22Rv1 (cell line): Measurements from ENCODE around the gene SEL1L2.

ENCODE experiments used
- H3K27ac ChIP-seq: fragments of 450-650 bp; 2 replicates; pipeline ENCODE4 v1.5.1; 2017
- CTCF ChIP-seq: fragments of 450-650 bp; IDR thresholded peaks from 2 replicates; pipeline ENCODE4 v1.5.1; 2017; ENCODE audit warnings: mild to moderate bottlenecking
- ZFX ChIP-seq: fragments of 450-650 bp; IDR thresholded peaks from 2 replicates; pipeline ENCODE4 v1.6.1; 2017; ENCODE audit warnings: antibody characterized with exemption, borderline replicate concordance

SEL1L2 gene

GRCh38 chr20:13857961-13858360 is 132.5 kb downstream of the SEL1L2 start:
- TF ChIP-seq ZFX (no peak), CTCF (no peak)

GRCh38 chr20:13857304-13857703 is 133.1 kb downstream of the SEL1L2 start:
- H3K27ac ChIP-seq: no peak overlapping the region
- no peak for TF ChIP-seq CTCF
- TF ChIP-seq ZFX: no peak

More at GRCh38 chr20:13857961-13858360, 132.5 kb downstream of the SEL1L2 start:
- H3K27ac ChIP-seq: no peak overlapping the region

- TF ChIP-seq ZFX (no peak), CTCF (no peak)
- H3K27ac ChIP-seq: no peak overlapping the region
Measured at GRCh38 chr20:13856354-13856753, 134.1 kb downstream of the SEL1L2 start.

- TF ChIP-seq CTCF (no peak), ZFX (no peak)
- H3K27ac ChIP-seq: no peak overlapping the region
Measured at GRCh38 chr20:13855613-13856012, 134.8 kb downstream of the SEL1L2 start.

- no peak overlapping the region for H3K27ac ChIP-seq
- no peak for TF ChIP-seq ZFX
- TF ChIP-seq CTCF: no peak
Measured at GRCh38 chr20:13852306-13852705, 138.1 kb downstream of the SEL1L2 start.

- no peak overlapping the region for H3K27ac ChIP-seq
- no peak for TF ChIP-seq ZFX
- TF ChIP-seq CTCF: no peak
Measured at GRCh38 chr20:13851279-13851678, 139.1 kb downstream of the SEL1L2 start.

- H3K27ac ChIP-seq: no peak overlapping the region
- no peak for TF ChIP-seq CTCF
- TF ChIP-seq ZFX: no peak
Measured at GRCh38 chr20:13844296-13844695, 146.1 kb downstream of the SEL1L2 start.
